HG02798 (cell line): ENCODE measurements around the gene HTRA3.
"Not testable (repeated sequence)": the region's sequence is repeated elsewhere in the genome, so short reads cannot be mapped to it uniquely, and the experiment has no call there.

Source experiments
- ATAC-seq: cut with Tn5 transposase; IDR thresholded peaks from one replicate; pipeline ENCODE4 v1.9.1; 2021; ENCODE audit warnings: mild to moderate bottlenecking; ENCODE audit not compliant: unreplicated experiment, poor library complexity

HTRA3 gene

DNA sequence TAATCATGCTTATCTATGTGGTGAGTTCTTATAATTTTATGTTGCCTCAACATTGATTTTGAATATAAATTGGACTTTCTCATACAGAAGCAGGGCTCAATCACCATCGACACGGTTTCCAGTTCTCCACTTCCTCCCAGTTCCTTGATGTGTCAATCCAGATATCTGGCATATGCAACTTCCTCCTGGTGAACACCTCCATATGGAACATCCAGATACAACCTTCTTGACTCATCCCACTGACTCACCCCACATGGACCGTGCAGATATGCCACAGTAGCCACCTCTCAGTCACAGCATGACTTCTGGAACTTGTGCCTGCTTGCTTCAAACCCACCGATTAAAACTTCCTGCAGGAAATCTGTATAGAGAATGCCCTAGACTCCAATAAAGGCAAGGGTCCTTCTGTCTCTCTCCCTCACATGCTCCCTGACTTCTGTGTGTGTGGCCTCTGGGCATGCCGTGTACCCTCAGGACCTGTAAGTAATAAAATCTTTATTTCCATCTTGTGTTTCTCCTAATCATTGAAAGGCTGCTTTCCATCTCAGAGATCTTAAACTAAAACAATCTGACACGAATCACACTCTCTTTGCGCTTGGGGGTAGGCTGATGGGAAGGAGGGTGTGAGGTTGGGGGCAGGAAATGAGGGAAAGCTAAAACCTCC is 67.0 kb downstream of the HTRA3 start:
- no peak for ATAC-seq

DNA sequence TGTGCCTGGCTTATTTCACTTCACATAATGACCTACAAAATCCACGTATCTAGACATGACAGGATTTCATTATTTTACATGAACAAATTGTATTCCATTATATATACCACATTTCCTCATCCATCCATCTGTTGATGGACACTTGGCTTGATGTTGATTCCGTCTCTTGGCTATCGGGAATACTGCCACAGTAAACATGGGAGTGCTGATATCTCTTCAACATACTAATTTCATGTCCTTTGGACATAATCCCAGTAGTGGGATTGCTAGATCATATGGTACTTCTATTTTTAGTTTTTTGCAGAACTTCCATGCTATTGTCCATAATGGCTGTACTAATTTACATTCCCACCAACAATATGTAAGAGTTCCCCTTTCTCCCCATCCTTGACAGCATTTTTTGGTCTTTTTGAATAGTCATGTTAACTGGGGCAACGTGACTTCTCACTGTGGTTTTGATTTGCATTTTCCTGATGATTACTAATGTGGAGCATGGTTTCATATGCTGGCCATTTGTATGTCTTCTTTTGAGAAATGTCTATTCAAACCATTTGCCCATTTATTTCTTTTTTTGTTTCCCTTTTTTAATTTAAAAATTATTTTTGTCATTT is 68.9 kb downstream of the HTRA3 start:
- ATAC-seq = no peak

DNA sequence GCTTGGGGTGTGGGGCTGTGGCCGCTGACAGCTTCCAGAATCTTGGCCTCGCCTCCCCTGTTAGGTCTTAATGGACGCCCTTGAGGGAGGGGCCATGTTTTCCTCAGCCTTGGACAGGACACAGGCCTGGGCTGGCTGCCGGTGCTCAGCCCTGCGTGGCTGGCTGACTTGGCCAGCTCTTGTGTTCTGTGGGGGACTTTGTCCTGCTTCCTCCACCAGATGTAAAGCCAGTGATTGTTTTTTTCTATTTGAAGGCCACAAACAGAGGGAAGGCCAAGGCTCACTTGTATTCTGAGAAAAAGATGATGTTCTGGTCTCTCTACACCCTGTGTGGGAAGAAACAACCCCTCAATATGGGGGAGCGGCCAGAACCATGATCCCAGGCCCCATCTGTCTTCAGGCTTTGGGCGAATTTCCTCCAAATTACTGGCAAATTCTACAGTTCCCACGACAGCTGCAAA is 71.3 kb downstream of the HTRA3 start:
- no peak for ATAC-seq

DNA sequence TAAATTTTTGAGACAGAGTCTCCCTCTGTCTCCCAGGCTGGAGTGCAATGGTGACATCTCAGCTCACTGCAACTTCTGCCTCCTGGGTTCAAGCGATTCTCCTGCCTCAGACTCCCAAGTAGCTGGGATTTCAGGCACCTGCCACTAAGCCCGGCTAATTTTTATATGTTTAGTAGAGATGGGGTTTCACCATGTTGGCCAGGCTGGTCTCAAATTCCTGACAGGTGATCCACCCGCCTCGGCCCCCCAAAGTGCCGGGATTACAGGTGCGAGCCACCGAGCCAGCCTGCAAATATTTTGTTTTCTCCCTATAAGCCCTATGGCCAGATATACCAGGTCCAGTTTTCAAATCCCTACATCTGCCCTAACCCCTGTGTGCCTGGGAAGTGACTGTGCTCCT is 71.7 kb downstream of the HTRA3 start:
- ATAC-seq = not testable (repeated sequence)

DNA sequence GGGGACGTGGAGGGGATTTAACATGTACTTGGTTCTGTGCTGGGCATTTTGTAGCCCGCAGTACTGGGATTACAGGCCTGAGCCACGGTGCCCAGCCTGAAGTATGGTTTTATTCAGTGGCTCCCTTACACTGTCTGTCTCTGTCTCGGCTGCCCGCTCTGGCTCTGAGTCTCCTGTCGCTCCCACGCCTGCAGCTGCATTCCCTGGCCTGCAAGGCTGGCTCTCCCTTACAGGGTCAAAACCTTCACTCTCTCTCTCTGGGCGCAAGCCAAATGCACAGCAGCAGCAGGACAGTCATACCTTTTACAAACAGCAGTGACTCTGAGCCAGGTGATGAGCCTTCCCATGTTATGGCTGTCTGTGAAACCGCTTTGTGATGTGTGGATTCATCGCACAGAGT is 72.1 kb downstream of the HTRA3 start:
- ATAC-seq = no peak

DNA sequence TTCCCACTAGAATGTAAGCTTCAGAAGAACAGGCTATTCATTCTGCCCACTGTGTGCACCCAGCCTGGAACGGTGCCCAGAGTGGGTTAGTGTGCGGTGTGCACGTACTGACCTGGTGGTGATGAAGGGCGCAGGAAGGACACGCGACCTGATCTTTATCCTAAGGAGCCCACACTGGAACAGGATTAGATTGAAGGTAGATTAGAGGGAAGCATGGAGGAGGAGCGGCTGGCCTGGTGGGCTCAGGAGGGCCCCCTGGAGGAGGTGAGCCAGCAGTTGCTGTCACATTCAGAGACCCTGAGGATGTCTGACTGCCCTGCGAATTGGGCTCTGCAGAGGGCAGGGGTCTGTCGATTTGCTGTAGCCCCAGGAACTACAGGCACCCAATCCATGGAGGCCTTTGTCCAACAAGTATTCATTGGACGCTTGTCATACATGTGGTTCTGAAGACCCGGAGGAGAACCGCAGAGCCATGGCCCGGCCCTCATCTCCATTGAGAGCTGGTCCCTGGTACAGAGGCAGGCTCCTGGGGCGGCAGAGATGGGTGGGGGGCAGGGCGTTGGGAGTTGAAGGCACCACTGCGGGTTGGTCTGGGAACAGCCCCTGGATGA is 73.2 kb downstream of the HTRA3 start:
- ATAC-seq = no peak

DNA sequence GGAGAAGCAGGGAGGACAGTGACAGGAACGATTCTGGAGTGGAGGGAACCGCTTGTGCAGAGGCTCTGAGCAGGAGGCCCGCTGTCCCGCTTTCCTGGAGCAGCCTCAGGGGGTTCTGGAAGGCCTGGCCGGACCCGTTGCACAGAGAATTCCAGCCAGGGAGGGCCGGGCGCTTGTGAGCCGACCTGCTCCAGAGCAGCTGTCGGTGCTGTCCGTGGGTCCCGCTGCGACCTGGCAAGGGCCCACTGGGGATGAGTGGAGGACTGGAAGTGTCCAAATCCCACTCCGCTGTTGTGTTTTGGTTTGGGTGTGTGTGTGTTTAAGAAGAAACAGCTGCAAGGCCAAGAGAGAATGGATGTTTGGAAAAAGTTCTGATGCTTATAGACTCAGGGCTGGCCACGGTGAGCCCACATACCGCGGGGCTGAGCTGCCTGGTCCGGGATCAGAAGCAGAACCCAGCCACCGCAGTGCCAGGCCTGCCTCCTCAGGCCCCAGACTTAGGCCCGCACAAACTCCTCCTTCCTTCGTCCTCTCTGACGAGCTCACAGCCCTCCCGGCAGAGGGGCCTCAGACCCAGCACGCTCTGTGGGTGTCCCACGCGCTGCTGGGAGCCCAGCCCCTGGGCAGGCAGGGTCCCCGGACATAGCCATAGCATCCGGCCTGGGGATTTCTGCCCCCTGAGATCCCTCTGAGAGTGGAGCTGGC is 73.9 kb downstream of the HTRA3 start:
- no peak for ATAC-seq

DNA sequence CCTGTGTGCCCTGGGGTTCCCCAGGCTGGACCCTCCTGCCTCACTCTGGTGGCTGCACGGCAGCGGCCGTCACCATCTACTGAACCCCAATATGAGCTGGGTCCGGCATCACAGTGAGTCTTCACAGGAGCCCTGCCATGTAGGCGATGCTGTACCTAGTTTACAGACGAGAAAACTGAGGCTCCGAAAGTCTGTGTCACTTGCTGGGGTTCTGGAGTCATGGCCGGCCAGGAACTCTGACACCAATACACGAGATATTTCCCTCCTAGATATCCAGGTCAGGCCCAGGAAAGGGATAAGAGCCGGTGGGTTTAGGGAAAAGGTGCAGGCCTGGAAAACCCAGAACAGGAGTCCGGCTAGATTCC is 74.4 kb downstream of the HTRA3 start:
- ATAC-seq = no peak

DNA sequence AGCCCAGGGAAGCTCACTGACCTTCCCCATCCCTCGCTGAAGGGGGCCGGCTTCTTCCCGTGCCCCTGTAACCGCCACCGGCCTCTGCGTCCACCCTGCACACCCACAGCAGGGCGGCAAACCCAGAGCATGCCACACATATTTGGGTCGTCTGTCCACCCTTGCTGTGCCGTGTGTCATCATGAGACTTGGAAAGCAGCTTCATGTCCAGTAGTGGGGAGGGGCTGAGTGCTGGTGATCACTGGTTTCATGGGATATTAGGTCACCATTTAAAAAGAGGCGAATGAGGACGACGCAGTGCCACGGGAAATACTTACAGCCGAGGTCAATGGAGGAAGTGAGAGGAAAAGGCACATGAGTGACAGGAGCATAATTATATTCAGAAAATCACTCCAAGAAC is 74.8 kb downstream of the HTRA3 start:
- no peak for ATAC-seq

DNA sequence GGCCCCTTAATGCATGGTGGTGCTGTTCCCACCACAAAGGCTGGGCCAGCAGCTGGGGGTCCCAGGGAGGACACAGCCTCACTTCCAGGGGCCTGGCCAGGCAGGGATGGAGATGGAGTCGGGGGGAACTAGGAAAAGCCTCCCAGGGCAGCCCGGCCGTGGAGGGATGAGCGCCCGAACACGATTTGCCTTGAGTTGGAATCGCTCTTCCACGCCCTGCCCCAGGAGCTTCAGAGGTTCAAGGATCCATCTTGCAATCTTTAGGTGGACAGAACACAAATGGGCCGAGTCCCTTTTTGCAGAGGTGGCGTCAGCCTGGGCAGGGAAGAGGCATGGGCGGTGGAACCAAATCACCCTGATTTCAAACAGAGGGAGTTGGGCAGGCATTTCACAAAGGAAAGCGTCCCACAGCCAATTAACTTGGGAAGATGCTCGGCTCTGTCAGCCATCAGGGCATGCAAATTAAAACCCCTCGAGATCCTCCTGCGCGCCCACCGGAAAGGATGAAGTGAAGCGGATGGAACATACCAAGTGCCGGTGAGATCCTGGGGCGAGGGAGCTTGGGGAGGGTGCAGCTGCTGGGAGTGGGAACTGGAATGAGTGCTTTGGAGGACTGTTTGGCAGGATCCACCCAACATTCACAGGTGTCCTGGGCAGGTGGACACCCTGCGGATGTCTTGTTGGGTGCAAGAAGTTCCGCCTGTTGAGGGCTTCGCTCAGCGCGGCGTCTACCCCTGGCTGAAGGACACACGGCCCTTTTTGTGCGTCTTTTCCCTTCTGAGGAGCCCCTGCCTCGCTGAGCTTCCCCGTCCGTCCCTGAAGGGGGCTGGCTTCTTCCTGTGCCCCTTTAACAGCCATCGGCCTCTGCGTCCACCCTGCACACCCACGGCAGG is 75.7 kb downstream of the HTRA3 start:
- ATAC-seq = no peak

DNA sequence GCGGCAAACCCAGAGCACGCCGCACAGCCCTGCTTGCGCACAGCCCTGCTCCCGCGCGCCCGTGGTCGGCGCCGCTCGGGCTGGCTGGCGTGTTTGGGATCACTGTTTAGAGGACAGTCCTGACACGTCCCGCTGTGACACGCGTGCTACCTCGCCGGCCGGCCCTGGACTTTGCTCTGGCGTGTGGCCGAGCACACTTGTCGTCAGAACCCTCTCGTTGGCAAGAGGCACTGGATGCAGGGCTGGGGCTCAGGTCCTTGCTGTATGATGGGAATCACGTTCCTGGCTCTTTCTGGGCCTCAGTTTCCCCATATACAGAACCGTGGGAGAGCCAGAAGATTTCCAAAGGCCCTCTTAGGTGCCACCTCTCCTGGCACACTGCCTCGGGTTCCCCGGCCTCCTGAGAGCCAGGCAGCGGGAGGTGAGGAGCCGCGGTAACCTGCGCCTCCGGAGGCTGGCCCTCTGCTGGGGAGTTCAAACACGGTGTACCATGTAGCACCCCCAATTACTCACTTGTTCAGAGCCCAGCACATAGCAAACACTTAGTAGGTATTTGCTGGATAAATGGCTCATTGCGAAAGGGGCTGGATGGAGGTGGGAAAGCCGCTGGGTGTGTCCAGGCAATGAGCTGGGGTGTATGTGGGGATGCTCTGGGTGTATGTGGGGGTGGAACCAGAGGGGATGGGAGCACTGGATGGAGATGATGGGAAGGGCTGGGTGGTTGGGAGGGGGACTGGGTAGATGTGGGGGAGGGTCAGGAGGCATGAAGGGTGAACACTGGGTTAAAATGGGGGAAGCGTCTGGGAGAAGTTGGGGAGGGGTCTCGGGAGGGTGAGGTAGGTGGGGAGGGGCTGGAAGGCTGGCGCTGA is 76.6 kb downstream of the HTRA3 start:
- ATAC-seq = no peak

DNA sequence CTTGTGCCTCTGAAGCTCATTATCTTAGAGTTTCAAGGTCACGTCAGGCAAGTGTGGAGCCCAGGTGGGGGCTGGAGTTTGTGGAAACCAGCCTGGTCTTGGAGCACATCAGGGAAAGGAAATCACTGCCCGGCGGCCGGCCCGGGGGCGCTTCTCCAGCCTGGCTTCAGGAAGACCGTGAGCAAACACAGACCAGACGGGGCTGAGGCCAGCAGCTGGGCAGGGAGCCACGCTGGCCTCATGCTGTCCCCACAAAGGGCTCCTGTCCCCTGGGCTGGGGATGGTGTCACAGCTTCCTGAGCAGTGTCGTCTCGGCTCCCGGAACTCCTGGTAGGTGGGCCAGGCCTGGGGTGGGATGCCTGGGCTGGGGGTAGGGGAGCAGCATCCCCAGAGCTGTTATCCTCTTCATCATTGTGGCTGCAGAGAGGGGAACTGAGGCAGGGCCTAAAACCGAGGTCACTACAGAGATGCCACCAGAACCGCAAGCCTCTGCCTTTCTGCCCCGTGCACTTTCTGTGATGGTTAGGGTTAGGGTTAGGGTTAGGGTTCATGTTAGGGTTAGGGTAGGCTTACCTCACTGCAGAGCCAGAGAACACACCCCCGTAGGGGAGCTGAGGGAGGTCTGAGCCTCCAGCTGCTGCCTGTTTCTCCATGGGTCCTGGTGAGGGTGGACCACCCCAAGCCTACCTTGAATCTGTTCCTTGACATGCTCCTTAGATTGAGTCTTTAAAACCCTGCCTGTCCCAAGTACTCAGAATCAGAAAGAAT is 77.5 kb downstream of the HTRA3 start:
- ATAC-seq = no peak

DNA sequence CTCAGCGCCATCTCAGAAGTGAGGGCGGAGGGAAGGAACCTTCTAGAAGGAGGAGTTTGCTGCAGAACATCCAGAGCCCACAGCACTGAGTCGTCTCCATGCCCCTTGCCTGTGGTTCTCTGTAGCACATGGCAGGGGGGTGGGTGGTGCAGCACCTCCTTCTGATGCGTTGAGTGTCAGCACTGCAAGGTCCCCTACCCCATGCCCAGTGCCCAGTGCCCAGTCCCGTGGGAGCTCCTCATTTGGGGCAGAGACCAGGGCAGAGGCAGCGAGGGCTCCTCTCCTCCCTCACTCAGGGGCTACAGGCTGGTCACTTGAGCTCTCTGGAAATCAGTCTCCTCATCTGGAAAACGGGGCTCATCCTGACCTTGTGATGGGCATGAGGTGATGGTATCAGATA is 78.1 kb downstream of the HTRA3 start:
- ATAC-seq = no peak

DNA sequence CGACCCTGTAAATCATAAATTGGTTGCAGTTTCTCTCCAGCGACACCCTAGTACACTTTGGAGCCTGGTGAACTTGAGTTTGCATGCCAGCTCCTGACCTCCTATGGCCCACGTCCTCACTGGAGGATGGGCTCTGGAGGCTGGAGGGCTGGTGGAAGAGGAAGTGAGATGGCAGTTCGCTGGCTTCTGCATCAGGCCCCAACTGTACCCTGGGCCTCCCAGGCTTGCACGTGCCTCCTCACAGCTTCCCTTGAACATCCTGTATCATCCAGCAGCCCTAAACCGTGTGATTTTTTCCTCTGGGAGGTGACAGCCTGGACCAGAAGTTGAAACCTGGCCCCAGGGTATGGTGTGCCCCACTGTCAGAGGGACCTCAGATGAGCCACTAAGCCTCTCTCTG is 78.5 kb downstream of the HTRA3 start:
- ATAC-seq = no peak

DNA sequence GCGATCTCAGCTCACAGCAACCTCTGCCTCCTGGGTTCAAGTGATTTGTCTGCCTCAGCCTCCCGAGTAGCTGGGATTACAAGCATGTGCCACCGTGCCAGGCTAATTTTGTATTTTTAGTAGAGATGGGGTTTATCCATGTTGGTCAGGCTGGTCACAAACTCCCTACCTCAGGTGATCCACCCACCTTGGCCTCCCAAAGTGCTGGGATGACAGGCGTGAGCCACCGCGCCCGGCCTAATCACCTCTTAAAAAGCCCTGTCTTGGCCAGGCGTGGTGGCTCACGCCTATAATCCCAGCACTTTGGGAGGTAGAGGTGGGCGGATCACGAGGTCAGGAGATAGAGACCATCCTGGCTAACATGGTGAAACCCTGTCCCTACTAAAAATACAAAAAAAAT is 79.7 kb downstream of the HTRA3 start:
- not testable (repeated sequence) for ATAC-seq

DNA sequence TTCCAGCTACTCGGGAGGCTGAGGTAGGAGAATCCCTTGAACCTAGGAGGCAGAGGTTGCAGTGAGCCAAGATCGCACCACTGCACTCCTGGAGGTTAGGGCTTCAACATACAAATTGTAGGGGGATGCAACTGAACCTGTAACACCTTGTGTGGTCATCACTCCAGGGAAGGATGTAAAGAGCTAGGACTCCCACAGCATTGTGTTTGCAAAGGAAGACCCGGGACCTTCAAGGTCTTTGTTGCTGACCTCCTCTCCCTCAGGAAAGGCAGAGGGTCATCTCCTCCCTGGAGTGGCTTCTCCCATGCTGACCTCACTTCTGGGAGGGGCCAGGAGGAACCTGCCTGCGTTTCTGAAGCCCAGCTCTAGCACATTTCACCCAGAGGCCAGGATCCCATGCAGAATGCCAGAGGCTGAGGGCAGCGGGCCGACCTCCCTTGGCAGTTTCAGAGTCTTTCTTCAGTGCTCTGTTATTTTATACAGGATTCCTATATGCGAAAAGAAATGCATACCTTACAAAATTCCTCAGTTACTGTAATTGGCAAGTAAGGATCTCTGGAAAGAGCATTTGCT is 80.2 kb downstream of the HTRA3 start:
- ATAC-seq = no peak

DNA sequence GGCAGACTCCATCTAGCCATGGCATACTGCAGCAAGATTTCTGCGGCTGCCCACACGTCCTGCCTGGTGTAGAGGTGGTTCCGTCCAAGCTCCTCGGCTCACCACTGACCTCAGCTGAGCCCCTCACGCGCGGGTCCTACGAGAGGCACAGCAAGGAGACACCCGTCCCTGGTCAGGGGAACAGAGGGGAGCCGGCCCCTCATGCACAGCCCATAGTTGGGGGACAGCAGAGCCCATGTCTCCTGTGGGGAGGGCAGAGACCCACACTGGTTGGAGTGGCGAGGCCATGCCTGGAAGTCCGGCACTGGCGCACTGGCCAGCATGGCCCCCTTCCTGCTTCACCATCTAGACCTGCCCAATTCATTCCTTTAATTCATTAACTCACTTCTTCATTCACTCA is 80.8 kb downstream of the HTRA3 start:
- no peak for ATAC-seq

DNA sequence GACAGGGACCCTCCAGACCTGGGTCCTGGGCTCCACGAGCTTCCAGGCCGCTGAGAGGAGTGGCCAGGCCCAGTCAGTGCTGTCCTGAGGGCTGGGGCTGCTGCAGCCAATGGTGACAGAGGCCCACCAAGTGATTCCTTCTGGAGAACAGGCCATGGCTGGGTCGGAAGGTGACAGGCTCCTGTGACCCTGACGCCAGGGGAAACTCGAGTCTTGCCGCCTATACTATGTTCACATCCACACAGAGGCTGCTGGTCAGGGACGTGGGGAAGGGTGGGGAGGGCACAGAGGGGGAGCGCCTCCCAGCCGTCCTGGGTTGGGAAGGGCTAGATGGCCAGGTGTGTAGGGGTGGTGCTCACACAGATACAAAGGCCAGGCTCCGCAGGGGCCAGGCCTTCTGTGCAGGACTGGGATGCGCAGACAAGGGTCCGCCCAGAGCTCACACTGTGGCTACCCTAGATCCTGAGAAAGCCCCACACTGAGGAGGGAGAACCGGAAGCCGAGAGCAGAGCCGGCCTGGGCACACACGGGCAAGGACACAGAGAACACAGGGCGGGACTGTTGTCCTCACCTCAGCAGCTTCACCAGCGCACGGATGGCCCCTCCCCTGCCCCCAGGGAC is 81.4 kb downstream of the HTRA3 start:
- no peak for ATAC-seq
